ENCODE measurements around the gene CD81.

CD81 gene

GRCh38 chr11:2377511-2378443, 667 bp downstream of the CD81 start:
- DNase-seq = peak; percentile 51

GRCh38 chr11:2378527-2379210, 1.6 kb downstream of the CD81 start:
- DNase-seq = peak; percentile 74

GRCh38 chr11:2379466-2380174, 2.5 kb downstream of the CD81 start:
- no peak for DNase-seq

GRCh38 chr11:2380396-2380795, 3.3 kb downstream of the CD81 start:
- DNase-seq = no peak

- no peak for DNase-seq
Observed at GRCh38 chr11:2380807-2381350, 3.8 kb downstream of the CD81 start.

- no peak for DNase-seq
Observed at GRCh38 chr11:2381494-2382128, 4.5 kb downstream of the CD81 start.

- no peak for DNase-seq
Observed at GRCh38 chr11:2382129-2382517, 5.0 kb downstream of the CD81 start.

- no peak for DNase-seq
Observed at GRCh38 chr11:2382936-2383851, 6.1 kb downstream of the CD81 start.

- DNase-seq = no peak
Observed at GRCh38 chr11:2383852-2384804, 7.0 kb downstream of the CD81 start.

- DNase-seq = no peak
Observed at GRCh38 chr11:2385156-2386151, 8.3 kb downstream of the CD81 start.

- no peak for DNase-seq
Observed at GRCh38 chr11:2386591-2386990, 9.5 kb downstream of the CD81 start.

- DNase-seq = no peak
Observed at GRCh38 chr11:2387266-2387987, 10.3 kb downstream of the CD81 start.

GRCh38 chr11:2388431-2389376, 11.6 kb downstream of the CD81 start:
- no peak for DNase-seq

- DNase-seq = no peak
Observed at GRCh38 chr11:2389377-2390026, 12.4 kb downstream of the CD81 start.

GRCh38 chr11:2390091-2390724, 13.1 kb downstream of the CD81 start:
- no peak for DNase-seq

GRCh38 chr11:2390725-2391151, 13.6 kb downstream of the CD81 start:
- DNase-seq = peak; percentile 85
